Measurements from ENCODE around the gene ARHGEF7.

Gene ARHGEF7

DNA sequence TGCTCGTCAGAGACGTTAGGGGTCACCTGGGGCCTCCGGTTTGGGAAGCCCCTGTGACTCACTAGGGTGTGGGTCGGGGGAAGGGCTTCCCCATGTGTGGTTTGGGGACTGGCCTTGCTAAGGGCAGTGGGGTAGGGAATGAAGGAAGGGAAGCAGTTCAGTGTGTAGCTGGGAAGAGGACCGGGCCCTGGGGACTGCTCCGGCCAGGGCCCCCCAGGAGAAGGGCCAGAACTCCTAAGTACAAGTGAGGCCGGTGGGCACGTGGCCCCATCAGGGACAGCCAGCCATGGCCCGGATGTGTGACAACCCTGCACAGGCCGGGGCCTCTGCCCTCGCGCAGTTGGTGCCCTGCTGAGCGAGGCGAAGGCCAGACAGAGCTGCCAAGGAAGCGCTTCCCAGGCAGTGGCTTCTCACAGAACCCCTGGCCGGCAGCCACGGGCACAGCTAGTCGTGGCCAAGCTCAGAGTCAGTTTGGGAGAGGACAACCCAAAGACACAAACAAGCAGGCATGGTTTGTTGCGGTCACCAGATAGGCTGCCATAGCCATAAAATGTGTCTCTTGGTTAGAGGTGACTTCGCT is 231.1 kb downstream of the ARHGEF7 start:
- DNase-seq (ENCODE audit: low read depth), result no peak

DNA sequence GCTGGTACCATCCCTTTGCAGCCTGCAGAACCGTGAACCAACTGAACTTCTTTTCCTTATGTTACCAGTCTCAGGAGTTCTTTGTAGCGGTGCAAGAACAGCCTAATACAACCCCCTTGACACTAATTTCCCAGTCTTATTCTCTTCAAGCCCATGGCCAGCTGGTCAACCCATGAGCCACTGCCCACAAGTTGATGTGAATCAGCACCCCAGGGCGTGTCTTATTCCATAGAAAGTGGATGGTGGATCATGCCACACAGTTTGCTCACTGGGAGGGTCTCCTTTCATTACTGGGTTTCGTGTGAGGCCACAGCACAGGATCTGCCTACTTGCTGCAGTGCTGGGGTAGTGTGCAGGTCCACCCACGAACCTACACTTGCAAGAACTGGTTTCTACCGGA is 232.3 kb downstream of the ARHGEF7 start:
- DNase-seq (ENCODE audit: low read depth), result no peak

DNA sequence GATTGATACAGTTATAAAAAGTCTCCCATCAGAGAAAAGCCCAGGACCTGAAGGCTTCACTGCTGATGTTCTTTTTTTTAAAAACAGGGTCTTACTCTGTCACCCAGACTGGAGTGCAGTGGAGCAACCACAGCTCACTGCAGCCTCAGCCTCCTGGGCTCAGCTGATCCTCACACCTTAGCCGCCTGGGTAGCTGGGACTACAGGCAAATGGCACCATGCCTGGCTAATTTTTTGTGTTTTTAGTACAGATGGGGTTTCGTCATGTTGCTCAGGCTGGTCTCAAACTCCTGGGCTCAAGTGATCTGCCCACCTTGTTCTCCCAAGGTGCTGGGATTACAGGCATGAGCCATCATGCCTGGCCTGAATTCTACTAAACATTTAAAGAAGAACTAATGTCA is 238.4 kb downstream of the ARHGEF7 start:
- DNase-seq (ENCODE audit: low read depth), result no peak

DNA sequence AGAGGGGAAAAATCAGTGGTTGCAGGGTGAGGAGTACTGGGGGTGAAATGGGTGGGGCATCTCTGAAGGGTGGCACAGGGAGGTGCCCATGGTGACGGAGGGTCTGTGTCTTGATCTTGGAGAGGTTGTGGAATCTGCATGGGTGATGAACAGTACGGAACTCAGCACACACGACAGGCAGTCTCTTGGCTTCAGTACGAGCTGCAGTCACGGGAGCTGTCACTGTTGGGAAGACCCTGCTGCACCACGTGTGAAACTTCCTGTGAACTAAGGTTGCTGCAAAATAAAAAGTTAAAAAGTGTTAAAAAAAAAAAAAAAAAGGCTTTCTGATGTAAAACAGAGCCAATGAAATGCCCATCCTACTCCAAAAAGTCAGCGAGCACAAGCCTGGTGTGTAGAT is 239.7 kb downstream of the ARHGEF7 start:
- DNase-seq (ENCODE audit: low read depth), result no peak

Data from GM04503 (cell line).